Keratinocyte (primary cell): ENCODE data around the gene ERICH2.

Experiments
- CTCF ChIP-seq, 3 experiments: IDR thresholded peaks in 1 of 3; conservative IDR thresholded peaks in 1 of 3; optimal IDR thresholded peaks in 1 of 3; 2 replicates in 2 of 3; 3 replicates in 1 of 3; pipeline versions ENCODE3 to v1.5.1; 2011; ENCODE audit warnings: low read length in 3 of 3, mild to moderate bottlenecking in 3 of 3, moderate library complexity in 2 of 3, control low read depth in 1 of 3, inconsistent platforms in 1 of 3; ENCODE audit not compliant: insufficient read depth in 2 of 3; ENCODE audit errors: extremely low read depth in 1 of 3
- EZH2 ChIP-seq: IDR thresholded peaks from one replicate; pipeline ENCODE4 v1.6.1; 2012; ENCODE audit warnings: inconsistent platforms, mild to moderate bottlenecking, low read length, moderate library complexity

- TF ChIP-seq EZH2 = no peak
- TF ChIP-seq CTCF (optimal IDR thresholded peaks at IDR 0.05 in 1 of 3, IDR thresholded peaks at IDR 0.05 in 1 of 3, conservative IDR thresholded peaks at IDR 0.05 in 1 of 3; ENCODE audit: extremely low read depth in 1 of 3, insufficient read depth in 2 of 3, low read length in 3 of 3) = no peak
These were observed 36.2 kb upstream of the ERICH2 start for GRCh38 chr2:170733798-170734600.
